Muscle layer of duodenum (tissue), 2 donors: ENCODE results near the gene TAS1R3.
A peak's percentile ranks its signal among the peaks of the same experiment; 100 is the strongest.

Experiments used
- H3K27ac ChIP-seq: one replicate; pipeline ENCODE4 v1.7.0; 2013; ENCODE audit warnings: mild to moderate bottlenecking, low read length
- H3K27me3 ChIP-seq: one replicate; pipeline ENCODE4 v1.7.0; 2013; ENCODE audit warnings: low read depth, mild to moderate bottlenecking, control low read depth, low read length
- H3K36me3 ChIP-seq, 2 donors: one replicate each; pipeline ENCODE4 v1.7.0; 2013; ENCODE audit warnings: low read length in 2 of 2, control low read depth in 1 of 2, mild to moderate bottlenecking in 1 of 2; ENCODE audit not compliant: insufficient read depth in 2 of 2, control insufficient read depth in 1 of 2
- H3K4me1 ChIP-seq, 2 donors: one replicate each; pipeline ENCODE4 v1.7.0; 2013; ENCODE audit warnings: low read length in 2 of 2, mild to moderate bottlenecking in 2 of 2, control low read depth in 1 of 2, moderate library complexity in 1 of 2; ENCODE audit not compliant: insufficient read depth in 2 of 2, control insufficient read depth in 1 of 2
- H3K4me3 ChIP-seq, 2 donors: one replicate each; pipeline ENCODE4 v1.7.0; 2013; ENCODE audit warnings: low read length in 2 of 2, low read depth in 1 of 2, mild to moderate bottlenecking in 1 of 2
- H3K9me3 ChIP-seq, 2 donors: one replicate each; pipeline ENCODE4 v1.7.0; 2013; ENCODE audit warnings: low read length in 2 of 2, control low read depth in 1 of 2, mild to moderate bottlenecking in 1 of 2; ENCODE audit not compliant: control insufficient read depth in 1 of 2
- donor health status: healthy.

TAS1R3 gene

GRCh38 chr1:1320666-1321448 is 10.2 kb upstream of the TAS1R3 start:
- Histone ChIP-seq H3K27ac (no peak overlapping the region), H3K27me3 (no peaks in the 10 kb centered on the region), H3K4me3 (no peak overlapping the region), H3K9me3 (no peaks in the 10 kb centered on the region), H3K36me3 (peaks cover 6 to 26% of the 10 kb centered on the region in 2 donors), H3K4me1 (peaks cover 6 to 55% of the 10 kb centered on the region in 2 donors)

DNA sequence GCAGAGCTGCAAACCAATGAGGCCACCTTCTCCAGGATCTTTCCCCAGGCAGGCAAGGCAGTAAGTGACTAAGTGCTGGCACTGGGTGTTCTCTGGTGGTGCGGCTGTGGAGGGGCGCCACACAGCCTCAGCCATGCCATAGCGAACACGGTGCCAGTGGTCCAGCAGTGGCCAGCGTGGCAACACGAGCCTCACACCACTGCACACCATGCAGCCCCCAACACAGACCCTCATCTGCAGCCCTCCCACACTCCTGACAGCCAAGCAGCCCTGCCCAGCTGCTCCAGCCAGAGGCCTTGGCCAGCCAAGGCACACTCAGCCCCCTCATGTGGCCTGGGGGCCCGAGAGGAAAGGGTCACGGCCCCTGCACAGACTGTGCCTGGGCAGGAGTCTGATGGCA is 9.6 kb upstream of the TAS1R3 start:
- Histone ChIP-seq H3K4me1 (peaks cover 6 to 61% of the 10 kb centered on the region in 2 donors), H3K27me3 (no peaks in the 10 kb centered on the region), H3K27ac (no peak overlapping the region), H3K4me3 (no peak overlapping the region), H3K36me3 (peaks cover 6 to 26% of the 10 kb centered on the region in 2 donors), H3K9me3 (no peaks in the 10 kb centered on the region)

DNA sequence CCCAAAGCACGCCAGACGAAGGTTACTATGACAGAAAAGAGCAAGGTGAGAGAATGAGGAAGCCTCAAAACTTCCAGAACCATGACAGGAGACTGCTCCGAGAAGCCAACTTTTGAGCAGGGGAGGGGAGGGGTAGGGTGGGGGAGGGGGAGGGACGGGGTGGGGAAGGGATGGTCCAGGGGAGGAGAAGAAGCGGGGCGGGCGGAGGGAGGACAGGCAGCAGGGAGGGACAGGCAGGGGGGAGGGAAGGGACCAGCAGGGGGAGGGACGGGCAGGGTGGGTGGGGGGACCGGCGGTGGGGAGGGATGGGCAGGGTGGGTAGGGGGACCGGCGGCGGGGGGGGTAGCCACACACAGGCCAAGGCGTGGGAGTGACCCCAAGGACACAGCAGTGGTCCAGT is 8.7 kb upstream of the TAS1R3 start:
- H3K27ac ChIP-seq, result no peak overlapping the region
- peaks cover 6 to 35% of the 10 kb centered on the region in 2 donors for H3K36me3 ChIP-seq
- H3K4me3 ChIP-seq, result no peak overlapping the region
- H3K27me3 ChIP-seq, result no peaks in the 10 kb centered on the region
- H3K4me1 ChIP-seq, result peaks cover 6 to 62% of the 10 kb centered on the region in 2 donors
- H3K9me3 ChIP-seq, result no peaks in the 10 kb centered on the region

- H3K9me3 ChIP-seq, result no peaks in the 10 kb centered on the region
- H3K27me3 ChIP-seq, result no peaks in the 10 kb centered on the region
- peaks cover 6 to 57% of the 10 kb centered on the region in 2 donors for H3K4me1 ChIP-seq
- peaks cover 6 to 37% of the 10 kb centered on the region in 2 donors for H3K36me3 ChIP-seq
- H3K4me3 ChIP-seq, result no peak overlapping the region
- no peak overlapping the region for H3K27ac ChIP-seq
Observed at GRCh38 chr1:1322952-1323351, 8.1 kb upstream of the TAS1R3 start.

DNA sequence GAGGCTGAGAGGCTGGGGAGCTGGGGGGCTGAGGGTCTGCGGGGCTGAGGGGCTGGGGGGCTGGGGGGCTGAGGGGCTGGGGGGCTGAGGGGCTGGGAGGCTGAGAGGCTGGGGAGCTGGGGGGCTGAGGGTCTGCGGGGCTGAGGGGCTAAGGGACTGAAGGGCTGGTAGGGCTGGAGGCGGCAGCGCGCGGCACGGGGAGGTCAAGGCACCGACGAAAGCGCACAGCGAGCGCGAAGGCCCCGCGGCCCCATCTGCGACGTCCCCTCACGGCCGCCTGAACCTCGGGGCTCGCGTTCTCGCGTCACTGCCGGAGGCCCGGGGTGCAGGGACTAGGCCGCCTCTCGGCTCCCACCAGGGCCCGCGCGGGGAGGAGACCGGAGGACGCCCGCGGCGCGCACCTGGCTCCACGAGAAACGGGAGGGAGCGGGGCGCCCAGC is 7.0 kb upstream of the TAS1R3 start:
- H3K27me3 ChIP-seq, result no peaks in the 10 kb centered on the region
- H3K36me3 ChIP-seq, result peaks cover 2 to 43% of the 10 kb centered on the region in 2 donors
- H3K4me3 ChIP-seq, result peak overlapping the region; percentile 46 to 94
- H3K27ac ChIP-seq, result no peak overlapping the region
- peaks cover 6 to 45% of the 10 kb centered on the region in 2 donors for H3K4me1 ChIP-seq
- H3K9me3 ChIP-seq, result no peaks in the 10 kb centered on the region

DNA sequence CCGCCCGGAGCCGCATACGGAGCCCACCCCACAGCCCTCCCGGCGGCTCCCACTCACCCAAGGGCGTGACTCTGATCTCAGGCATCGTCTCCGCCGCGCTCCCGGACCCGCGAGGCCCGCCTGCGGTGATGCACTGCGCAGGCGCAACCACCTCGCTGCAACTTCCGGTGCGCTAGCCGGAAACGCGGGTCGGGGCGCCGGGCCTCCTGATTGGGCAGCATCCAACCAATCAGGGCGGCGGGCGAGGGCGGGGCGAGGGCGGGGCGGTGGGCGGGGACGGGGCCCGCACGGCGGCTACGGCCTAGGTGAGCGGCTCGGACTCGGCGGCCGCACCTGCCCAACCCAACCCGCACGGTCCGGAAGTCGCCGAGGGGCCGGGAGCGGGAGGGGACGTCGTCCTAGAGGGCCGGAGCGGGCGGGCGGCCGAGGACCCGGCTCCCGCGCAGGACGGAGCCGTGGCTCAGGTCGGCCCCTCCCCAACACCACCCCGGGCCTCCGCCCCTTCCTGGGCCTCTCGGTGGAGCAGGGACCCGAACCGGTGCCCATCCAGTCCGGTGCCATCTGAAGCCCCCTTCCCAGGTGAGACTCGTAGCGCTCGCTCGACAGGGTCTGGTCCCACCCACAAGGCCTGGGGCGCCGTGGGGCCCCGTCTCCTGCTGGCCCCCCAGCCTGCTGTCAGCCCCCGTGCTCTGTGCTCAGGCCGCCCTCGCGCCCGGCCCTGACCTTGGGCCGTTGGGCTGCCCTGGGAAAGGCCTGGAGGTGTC is 6.4 kb upstream of the TAS1R3 start, which contains the start of the genes CPTP and INTS11:
TSS of gene CPTP (plus strand) at position 279 of the 764 bp plus-strand sequence. CDS start 2,109 bp downstream, outside the sequence.
TSS of gene INTS11 (minus strand) at position 137 of the 764 bp plus-strand sequence. CDS start at position 85, 52 bp downstream.
- Histone ChIP-seq H3K9me3 (no peaks in the 10 kb centered on the region), H3K4me3 (peak within 1 kb of the TSS; percentile 55 to 94), H3K4me1 (peaks cover 6 to 44% of the 10 kb centered on the region in 2 donors), H3K27ac (peak within 1 kb of the TSS; percentile 31), H3K27me3 (no peaks in the 10 kb centered on the region), H3K36me3 (peaks cover 0 to 37% of the 10 kb centered on the region in 2 donors)

DNA sequence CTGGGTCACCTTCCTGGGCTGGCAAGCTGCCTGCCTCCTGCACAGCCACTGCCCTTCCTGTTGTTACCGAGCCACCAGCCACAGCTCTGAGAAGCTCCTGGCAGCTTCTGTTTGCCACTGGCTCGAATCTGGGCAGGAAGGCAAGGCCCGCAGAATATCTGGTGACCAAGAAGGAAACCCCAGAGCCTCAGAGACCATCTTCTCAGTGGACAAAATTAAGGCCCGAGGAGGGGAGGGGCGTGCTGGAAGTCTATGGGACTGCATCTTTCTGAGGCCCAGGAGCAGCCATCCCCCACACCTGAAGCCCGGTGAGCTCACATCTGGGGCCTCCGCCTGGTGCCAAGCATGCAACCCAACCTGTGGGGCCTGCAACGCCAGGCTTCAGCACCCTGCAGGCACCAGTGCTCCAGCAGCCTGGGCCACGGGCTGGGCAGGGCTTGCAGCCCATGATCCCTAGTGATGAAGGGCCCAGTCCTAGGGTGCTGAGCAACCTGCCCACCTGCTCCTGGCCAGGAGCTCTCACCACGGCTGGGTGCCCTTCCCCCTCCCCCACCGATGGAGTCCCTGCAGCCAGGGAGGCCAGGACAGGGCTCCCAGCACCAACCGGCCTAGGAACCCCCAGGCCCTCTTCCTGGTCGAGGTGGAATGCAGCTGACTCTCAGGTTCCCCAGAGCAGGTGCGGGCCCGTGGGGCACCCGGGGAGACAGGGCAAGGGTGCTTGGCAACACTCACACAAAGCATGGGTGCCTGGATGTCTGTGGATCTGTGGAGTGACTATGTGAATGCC is 5.6 kb upstream of the TAS1R3 start:
- Histone ChIP-seq H3K4me3 (peak overlapping the region; percentile 55 to 94), H3K4me1 (peaks cover 6 to 45% of the 10 kb centered on the region in 2 donors), H3K27me3 (no peaks in the 10 kb centered on the region), H3K27ac (peak overlapping the region; percentile 31), H3K36me3 (peaks cover 0 to 30% of the 10 kb centered on the region in 2 donors), H3K9me3 (no peaks in the 10 kb centered on the region)

DNA sequence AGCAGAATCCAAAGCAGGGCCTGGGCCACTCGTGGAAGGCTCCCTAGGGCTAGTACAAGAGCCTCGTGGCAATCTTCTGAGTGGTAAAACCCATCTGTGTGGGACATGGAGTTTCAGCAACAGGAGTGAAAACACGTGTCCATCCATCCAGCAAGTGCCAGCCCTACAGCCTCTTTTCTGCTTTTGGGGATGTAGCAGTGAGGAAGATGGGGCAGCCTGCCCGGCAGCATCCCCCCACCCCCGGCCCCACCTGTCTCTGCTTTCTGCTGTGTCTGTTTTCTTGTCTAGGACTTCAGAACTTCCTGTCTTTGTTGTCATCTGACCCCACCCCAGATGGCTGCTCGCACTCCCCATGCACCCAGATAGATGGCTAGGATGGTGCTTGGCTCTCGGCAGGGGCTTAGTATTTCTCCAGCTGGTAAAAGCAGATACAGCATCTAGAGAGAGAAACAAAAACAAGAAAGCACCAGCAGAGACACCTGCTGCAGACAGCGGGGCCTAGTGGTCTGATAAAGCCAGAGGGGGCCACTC is 4.9 kb upstream of the TAS1R3 start:
- peak overlapping the region; percentile 55 to 94 for H3K4me3 ChIP-seq
- H3K27ac ChIP-seq, result no peak overlapping the region
- H3K36me3 ChIP-seq, result peaks cover 0 to 30% of the 10 kb centered on the region in 2 donors
- H3K27me3 ChIP-seq, result no peaks in the 10 kb centered on the region
- peaks cover 6 to 47% of the 10 kb centered on the region in 2 donors for H3K4me1 ChIP-seq
- H3K9me3 ChIP-seq, result no peaks in the 10 kb centered on the region

DNA sequence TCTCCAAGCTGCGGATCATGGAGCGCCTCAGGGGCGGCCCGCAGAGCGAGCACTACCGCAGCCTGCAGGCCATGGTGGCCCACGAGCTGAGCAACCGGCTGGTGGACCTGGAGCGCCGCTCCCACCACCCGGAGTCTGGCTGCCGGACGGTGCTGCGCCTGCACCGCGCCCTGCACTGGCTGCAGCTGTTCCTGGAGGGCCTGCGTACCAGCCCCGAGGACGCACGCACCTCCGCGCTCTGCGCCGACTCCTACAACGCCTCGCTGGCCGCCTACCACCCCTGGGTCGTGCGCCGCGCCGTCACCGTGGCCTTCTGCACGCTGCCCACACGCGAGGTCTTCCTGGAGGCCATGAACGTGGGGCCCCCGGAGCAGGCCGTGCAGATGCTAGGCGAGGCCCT is 3.8 kb upstream of the TAS1R3 start:
- H3K27ac ChIP-seq, result no peak overlapping the region
- H3K27me3 ChIP-seq, result no peaks in the 10 kb centered on the region
- peaks cover 0 to 25% of the 10 kb centered on the region in 2 donors for H3K36me3 ChIP-seq
- H3K4me1 ChIP-seq, result peaks cover 6 to 37% of the 10 kb centered on the region in 2 donors
- H3K9me3 ChIP-seq, result no peaks in the 10 kb centered on the region
- H3K4me3 ChIP-seq, result no peak overlapping the region

DNA sequence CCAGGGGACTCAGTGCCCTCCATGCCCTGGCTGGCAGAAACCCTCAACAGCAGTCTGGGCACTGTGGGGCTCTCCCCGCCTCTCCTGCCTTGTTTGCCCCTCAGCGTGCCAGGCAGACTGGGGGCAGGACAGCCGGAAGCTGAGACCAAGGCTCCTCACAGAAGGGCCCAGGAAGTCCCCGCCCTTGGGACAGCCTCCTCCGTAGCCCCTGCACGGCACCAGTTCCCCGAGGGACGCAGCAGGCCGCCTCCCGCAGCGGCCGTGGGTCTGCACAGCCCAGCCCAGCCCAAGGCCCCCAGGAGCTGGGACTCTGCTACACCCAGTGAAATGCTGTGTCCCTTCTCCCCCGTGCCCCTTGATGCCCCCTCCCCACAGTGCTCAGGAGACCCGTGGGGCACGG is 2.8 kb upstream of the TAS1R3 start:
- H3K4me3 ChIP-seq, result no peak overlapping the region
- peaks cover 0 to 25% of the 10 kb centered on the region in 2 donors for H3K36me3 ChIP-seq
- no peaks in the 10 kb centered on the region for H3K27me3 ChIP-seq
- peaks cover 6 to 32% of the 10 kb centered on the region in 2 donors for H3K4me1 ChIP-seq
- no peak overlapping the region for H3K27ac ChIP-seq
- H3K9me3 ChIP-seq, result no peaks in the 10 kb centered on the region
